ENCODE data around the gene FCGR1A.
"Not testable (repeated sequence)": the region's sequence is repeated elsewhere in the genome, so short reads cannot be mapped to it uniquely, and the experiment has no call there.

The FCGR1A gene

DNA sequence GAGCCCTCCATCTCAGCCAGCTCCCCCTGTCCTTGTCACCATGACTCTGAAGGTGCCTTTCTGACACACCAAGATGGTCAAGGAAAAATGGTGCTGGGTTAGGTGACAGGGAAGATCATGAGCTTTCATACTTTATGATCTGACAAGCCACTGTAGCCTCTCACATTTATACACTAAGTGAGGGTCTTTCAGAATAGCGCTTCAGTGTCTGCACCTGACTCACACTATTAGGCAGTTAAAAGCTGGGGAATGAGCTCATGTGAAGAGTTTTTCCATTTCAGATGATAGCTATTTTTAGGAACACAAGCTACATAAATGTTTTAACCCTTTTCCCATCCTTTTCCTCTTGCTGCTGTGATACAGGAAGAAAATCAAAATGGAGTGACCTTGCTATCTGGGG lies 4.2 kb upstream of the FCGR1A start:
- not testable (repeated sequence) for DNase-seq

DNA sequence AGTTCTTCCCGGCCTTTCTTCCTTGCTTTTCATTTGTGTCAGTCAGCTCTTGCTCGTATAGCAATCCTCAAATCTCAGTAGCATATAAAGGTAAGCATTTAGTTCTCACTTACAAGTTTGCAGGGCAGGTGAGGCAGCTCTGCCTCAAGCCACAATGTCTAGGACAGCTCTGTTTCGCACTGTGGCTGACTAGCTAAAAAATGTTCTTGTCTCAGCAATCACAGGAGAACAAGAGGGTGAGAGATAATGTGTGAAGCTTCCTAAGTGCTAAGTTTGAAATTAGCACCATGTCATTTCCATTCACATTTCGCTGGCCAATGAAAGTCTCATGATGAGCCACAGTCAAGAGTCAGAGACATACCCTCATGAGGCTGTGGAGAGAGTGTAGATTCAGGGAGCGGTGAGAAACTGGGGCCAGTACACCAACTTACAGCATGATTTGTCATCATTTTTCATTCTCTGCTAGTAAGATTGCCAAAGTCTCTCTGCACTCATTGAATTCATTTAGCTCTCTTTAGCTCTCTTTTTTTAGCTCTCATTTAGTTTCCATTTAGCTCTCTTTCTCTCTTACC lies 995 bp upstream of the FCGR1A start:
- DNase-seq, result not testable (repeated sequence)

DNA sequence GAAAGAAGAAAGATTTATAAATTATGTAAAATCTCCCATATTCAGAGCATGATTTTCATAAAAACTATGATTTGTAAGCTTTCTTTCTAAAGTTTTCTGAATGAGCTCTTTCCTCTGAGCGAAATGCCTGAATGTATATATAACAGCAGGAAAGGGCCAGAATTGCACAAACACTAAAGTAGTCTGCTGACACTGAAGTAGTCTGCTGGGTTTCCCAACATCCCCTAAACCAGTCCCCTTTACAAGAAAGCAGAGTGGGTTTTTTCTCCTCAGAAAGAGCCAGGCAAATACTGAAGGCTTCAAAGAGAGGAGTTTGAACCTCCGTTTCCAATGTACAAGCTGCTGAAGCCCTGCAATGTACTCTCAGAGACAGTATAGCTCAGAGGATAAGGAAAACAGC lies 795 bp downstream of the FCGR1A start:
- not testable (repeated sequence) for DNase-seq

DNA sequence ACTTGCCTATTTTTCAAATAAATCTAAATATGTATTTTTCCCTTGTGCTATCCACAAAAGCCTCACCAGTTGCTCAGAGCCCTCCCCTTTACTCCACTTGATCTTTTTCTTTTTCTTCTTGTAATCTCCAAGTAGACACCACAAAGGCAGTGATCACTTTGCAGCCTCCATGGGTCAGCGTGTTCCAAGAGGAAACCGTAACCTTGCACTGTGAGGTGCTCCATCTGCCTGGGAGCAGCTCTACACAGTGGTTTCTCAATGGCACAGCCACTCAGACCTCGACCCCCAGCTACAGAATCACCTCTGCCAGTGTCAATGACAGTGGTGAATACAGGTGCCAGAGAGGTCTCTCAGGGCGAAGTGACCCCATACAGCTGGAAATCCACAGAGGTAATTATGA lies 1.4 kb downstream of the FCGR1A start:
- DNase-seq, result not testable (repeated sequence)

DNA sequence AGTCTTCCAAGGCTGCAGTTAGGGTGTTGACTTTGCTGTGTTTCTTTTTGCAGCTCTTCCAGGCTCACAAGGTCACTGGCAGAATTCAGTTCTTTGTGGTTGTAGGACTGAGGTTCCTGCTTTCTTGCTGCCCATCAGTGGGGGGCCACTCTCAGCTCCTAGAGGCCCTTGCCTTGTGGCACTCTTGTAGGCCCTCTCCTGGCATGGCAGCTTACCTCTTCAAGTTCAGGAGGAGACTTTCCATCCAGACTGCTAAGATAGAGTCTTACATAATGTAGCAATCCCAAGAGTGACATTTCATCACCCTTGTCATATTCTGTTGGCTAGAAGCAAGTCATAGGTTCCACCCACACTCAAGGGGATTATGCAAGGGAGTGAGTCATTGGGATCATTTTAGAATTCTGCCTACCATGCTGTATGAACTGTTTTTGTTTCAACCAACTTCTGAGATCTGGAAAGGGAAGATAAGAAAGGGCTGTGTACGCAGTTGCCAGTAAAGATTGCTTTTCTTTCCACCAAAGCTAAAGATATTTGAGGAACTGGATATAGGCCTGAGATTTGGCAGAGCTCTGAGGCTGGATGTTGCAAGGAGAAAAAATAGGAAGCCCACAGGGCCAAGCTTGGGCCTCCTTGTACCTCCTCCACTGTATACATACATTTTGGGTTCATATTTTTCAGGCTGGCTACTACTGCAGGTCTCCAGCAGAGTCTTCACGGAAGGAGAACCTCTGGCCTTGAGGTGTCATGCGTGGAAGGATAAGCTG lies 5.4 kb downstream of the FCGR1A start:
- DNase-seq, result not testable (repeated sequence)

DNA sequence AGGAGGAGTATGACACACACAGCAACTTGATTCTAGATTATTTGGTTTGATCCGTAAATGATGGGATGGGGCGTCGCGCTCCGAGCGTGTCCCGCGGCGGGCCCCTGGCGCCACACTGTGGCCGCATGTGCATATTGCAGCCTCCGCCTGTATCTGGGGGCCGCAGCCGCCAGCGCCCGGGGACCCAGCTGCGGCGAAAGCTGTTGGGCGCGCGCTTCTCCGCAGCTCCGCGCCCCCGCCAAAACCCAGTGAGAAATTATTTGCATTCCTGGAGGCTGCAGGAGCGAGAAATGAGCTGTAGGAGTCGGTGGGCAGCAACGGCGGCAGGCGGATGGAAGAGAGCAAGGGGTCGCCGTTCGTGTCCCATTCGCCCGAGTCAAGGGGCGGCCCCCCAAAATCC lies 10.0 kb downstream of the FCGR1A start:
- peak; percentile 31 for DNase-seq

DNA sequence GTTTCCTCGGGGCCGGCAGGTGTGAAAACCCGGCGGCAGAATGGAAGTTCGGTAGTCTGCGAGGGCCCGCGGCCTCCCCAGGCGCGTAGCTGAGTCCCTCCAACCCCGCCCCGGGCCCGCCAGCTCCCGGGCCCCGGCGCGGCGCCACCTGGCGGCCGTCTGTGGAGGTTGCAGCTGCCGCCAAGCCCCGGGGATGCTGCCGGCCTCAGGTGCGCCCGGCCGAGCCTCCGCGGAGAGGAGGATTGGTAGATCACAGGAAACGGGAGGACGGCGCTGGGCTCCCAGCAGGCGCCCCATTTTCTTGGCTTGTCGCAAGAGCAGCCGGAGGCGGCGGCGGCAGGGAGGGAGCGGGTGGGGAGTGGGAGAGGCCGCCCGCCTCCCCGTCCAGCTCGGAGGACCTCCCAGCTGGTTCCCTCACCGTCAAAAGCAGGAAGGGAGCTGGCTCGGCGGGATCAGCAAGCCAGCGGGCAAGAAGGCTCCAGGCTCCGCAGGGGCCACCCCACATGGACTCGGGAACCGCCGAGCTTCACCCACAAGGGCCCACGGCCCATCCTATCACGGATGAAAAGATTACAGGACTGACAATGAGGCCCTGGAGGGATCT lies 10.5 kb downstream of the FCGR1A start:
- peak; percentile 52 for DNase-seq

DNA sequence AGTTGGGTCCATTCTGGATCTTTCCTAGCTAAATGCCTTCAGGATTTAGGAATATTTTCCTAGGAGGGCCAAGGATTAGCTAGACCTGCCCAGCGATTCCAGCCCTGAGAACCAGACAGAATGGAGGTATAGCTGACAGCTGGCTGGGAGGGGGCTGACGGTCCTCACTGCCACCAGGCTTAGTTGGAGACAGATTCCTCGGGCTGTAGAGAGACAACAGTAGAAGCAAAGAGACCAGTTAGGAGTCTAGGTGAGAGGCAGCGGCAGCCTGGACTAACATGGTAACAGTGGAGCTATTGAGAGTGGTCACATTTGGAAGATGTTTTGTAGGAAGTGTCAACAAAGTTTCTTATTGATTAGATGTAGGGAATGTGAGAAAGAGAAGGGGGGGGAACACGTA lies 11.4 kb downstream of the FCGR1A start:
- DNase-seq, result not testable (repeated sequence)

DNA sequence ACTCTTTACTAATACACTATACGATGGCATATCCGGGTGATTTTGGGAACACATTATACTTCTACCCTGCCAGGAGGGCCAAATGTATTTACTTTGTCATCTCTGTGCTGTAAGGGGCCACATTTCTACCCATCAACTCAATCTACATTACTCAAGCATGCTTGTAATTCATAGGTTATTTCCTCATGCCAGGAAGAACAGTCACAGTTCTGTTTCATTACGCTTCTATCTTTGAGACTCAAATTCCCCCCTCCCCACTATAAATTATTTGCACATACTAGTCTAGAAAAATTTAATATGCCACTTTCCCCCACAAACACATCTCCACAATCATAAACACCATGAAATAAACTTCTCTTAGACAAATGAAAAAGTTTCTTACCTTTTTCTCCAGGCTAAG lies 19.1 kb downstream of the FCGR1A start:
- not testable (repeated sequence) for DNase-seq

DNA sequence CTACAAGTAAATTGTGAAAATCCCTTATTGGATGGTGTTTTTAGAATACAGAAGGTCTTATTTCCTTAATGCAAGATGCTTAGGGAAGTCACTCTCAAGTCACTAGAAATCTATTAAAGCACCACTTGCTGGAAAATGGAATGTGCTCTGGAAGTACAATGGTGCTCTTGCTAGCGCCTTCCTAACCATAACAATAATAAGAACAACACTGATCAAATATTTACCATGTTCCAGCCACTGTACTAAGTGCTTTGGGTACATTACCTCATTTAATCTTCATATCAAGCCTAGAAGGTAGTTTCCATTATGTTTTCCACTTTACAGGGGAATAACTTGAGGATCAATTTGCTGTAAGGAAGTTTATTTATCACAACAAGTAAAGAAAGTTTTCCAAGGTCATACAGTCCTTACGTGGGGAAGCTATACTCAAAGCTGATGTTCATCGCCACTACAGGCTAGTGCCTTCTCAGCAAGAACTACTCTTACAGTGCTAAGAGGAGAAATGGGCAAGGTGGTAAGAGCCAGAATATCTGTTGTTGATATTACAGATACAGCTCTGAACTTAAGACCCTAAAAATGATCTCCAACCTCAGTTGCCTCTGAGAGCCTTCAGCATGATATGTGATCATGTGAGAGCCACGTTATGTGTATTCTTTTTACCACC lies 22.1 kb downstream of the FCGR1A start:
- DNase-seq, result not testable (repeated sequence)

DNA sequence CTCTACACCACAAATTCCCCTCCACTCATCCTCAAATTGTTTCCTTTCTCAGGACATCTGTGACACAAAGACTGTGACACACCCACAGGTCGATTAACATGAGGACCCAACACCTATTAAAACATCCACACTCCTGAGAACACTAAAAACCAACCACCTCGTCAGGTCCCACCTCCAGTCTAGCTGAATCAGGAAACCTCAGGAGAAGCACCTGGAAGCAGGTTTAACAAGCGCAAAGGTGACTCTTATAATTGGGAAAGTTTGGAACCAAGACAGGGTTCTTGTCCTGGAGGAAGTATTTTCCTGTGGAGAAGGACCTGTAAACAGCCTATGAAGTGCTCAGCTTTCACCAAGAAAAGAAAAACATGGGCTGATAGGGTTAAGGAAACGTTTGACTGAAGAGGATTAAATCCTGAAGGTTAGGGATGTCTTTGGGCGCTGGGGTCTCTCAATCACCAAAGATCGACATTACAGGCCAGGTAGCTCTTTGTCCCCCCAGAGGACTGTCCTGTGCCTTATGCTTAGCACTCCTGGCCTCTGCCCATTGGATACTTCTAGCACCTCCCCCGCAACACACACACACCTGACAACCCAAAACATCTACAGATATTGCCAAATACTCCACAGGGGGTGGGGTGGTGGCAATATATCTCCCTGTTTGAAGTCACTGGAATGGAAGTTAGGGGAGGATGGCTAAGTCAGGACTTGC lies 28.4 kb downstream of the FCGR1A start:
- not testable (repeated sequence) for DNase-seq

DNA sequence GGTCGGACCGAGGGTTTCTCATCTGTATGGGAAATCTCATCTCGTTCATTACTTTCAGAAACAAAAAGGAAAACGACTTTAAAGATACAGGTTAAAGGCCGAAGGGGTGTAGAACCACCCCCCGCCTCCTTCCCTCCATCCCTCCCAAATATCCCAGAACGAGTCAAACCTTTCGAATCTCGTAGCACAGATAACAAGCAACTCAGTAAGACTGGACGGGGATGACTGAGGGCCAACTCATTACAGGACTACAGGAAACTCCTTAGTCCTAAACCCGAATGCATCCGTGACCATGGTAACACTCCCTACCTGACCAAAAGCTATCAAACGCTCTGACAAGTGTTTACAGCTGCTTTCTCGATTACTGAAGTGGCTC lies 29.0 kb downstream of the FCGR1A start:
- peak; percentile 5 for DNase-seq

DNA sequence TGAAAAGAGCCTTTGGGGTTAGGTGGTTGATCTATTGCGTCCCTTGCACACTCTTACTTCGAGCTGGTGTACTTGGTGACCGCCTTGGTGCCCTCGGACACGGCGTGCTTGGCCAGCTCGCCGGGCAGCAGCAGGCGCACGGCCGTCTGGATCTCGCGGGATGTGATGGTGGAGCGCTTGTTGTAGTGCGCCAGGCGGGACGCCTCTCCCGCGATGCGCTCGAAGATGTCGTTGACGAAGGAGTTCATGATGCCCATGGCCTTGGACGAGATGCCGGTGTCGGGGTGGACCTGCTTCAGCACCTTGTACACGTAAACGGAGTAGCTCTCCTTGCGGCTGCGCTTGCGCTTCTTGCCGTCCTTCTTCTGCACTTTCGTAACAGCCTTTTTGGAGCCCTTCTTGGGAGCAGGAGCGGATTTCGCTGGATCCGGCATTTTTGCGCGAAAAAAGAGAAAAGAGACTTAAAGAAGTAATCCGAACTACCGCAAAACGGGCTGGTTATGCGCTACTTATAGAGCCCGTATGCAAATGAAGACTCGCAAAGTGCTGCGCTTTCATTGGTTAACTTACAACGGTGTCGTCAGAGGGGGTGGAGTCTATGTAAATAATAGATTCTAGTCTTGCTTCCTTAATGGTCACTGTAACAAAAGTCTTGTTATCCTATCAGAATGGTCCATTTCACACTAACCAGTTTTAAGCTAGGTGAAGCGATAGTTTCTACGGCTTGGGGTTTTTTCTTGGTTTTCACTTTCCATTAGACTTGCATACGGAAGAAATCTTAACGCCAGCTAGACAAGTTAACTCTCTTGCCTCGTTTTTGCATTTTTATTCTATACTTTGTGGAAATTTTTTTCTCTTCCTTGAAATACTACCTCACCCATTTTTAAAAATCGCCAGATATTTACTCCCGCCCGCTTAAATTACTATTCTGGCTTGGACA lies 29.7 kb downstream of the FCGR1A start:
- peak; percentile 96 for DNase-seq

DNA sequence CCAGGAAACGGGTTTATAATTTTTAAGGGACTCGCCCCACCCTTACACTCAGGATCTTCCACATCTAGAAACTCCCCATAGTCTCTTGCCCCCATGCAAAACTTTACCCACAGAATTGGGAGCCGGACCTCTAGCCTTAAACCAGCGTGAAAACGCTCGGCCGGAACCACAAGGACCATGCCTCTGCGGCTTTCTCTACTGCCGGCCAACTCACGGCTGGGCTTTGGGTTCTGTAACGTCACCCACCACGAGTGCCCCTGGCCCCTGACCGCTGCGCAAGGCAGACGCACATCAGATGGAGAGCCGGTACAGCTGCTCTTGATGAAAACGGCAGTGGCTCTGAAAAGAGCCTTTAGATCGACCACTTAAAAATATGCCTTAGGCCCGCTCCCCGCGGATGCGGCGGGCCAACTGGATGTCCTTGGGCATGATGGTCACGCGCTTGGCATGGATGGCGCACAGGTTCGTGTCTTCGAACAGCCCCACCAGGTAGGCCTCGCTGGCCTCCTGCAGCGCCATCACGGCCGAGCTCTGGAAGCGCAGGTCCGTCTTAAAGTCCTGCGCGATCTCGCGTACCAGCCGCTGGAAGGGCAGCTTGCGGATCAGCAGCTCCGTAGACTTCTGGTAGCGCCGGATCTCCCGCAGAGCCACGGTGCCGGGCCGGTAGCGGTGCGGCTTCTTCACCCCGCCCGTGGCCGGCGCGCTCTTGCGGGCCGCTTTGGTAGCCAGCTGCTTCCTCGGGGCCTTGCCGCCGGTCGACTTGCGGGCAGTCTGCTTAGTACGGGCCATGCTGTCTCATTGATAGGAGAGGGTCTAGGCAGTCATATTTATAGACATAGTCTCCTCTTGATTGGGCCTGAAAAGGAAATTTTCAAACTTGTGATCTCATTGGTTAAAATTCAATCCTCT lies 30.7 kb downstream of the FCGR1A start:
- peak; percentile 79 for DNase-seq

DNA sequence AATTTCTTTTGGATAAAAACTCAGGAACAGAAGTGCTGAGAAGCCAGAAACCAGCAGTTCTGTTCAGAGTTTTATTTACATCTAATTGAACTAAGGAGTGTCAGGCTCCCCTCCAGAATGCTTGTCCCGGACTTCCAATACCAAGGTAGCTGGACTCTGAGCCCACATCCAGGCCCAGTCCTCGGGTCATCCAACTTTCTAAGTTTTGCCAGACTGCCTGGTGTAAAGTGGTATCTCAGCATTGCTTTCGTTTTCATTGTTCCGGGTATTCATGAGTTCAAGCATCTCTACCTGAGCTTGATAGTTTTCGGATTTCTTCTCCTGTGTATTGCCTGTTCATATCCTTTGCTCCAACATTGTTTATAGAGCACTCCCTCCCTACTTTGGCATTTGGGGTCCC lies 37.9 kb downstream of the FCGR1A start:
- not testable (repeated sequence) for DNase-seq

DNA sequence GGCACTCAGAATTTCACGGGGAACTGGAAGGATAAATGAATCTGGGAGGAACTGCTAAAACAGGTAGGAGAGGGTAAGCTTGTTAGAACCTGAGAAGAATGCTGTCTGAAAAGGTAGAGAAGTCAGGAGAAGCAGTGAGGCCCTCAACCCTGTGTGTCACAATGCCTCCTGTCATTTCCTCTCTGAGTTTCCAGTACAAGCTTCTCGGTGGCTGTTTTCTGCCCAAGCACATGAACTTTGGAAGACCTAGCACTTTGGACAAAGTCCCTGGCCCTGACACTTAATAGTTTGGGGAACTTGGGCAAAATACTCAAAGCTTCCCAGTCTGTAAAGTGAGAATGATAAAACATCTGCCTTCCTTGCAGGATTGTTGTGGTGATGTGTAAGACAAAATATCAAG lies 44.1 kb downstream of the FCGR1A start:
- not testable (repeated sequence) for DNase-seq

DNA sequence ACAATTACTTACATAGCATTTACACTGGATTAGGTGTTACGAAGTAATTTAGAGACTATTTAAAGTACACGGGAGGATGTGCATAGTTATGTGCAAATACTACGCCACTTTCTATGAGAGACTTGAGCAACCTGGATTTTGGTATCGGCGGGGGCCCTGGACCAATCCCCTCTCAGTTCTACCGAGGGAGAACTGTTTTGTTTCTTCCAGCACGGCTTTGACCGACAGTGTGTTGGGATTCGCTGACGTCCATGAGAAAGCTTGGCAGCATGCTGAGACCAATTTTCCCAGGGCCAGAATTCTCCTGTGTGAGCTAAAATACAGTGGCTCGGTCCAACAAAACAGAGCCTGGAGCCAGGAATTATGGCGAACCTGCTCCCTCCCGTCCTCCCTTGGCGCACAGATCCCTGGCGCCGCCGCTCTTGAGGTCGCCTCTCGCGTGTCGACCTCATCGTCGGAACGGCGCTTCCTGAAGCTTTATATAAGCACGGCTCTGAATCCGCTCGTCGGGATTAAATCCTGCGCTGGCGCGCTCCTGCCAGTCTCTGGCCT lies 49.3 kb downstream of the FCGR1A start:
- not testable (repeated sequence) for DNase-seq

DNA sequence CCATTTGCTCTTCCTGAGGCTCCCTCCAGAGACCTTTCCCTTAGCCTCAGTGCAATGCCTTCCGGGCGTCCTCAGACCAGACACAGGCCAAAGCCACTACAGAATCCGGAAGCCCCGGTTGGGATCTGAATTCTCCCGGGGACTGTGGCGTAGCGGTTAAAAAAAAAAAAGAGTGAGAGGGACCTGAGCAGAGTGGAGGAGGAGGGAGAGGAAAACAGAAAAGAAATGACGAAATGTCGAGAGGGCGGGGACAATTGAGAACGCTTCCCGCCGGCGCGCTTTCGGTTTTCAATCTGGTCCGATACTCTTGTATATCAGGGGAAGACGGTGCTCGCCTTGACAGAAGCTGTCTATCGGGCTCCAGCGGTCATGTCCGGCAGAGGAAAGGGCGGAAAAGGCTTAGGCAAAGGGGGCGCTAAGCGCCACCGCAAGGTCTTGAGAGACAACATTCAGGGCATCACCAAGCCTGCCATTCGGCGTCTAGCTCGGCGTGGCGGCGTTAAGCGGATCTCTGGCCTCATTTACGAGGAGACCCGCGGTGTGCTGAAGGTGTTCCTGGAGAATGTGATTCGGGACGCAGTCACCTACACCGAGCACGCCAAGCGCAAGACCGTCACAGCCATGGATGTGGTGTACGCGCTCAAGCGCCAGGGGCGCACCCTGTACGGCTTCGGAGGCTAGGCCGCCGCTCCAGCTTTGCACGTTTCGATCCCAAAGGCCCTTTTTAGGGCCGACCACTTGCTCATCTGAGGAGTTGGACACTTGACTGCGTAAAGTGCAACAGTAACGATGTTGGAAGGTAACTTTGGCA lies 50.0 kb downstream of the FCGR1A start:
- DNase-seq, result not testable (repeated sequence)

DNA sequence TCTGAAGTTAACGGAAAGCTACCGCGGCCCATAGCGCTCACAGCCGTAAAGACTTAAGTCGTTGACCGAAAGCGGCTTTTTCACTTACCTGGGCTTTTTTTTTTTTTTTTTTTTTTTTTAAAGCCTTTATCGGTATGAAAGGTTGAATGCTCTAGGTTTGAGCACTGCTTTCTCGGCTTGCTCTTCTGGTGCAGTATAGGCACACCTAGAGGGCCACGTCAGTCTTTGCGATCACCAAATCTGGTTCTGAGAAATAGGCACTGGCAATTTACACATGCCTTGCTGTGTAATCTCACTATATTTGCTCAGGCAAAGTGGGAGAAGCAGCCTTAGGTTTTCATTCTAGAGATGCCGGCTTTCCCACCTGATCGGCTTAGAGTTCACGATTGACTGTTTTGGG lies 50.6 kb downstream of the FCGR1A start:
- DNase-seq, result not testable (repeated sequence)

All from fibroblast of upper back skin (primary cell).